Fibroblast of peridontal ligament (primary cell): ENCODE results near the gene NAT10.
"Not testable (repeated sequence)": the region's sequence is repeated elsewhere in the genome, so short reads cannot be mapped to it uniquely, and the experiment has no call there.

Experiments used
- DNase-seq: peaks from one replicate; pipeline ENCODE4 v3.0.0-alpha.2; 2010; ENCODE audit errors: extremely low read depth

NAT10 gene

GRCh38 chr11:34167961-34168360 is 62.5 kb downstream of the NAT10 start:
- no peak for DNase-seq

- peak; percentile 22 for DNase-seq
These were observed 63.4 kb downstream of the NAT10 start for GRCh38 chr11:34168642-34169420.

- no peak for DNase-seq
These were observed 64.3 kb downstream of the NAT10 start for GRCh38 chr11:34169686-34170085.

- DNase-seq = no peak
These were observed 67.6 kb downstream of the NAT10 start for GRCh38 chr11:34173050-34173449.

- peak; percentile 62 for DNase-seq
These were observed 69.1 kb downstream of the NAT10 start for GRCh38 chr11:34174412-34175041.

- no peak for DNase-seq
These were observed 70.0 kb downstream of the NAT10 start for GRCh38 chr11:34175284-34176019.

- DNase-seq = peak; percentile 8
These were observed 71.4 kb downstream of the NAT10 start for GRCh38 chr11:34176751-34177209.

- DNase-seq = no peak
These were observed 72.9 kb downstream of the NAT10 start for GRCh38 chr11:34178209-34178821.

GRCh38 chr11:34179026-34179675 is 73.7 kb downstream of the NAT10 start:
- DNase-seq = no peak

- DNase-seq = no peak
These were observed 74.8 kb downstream of the NAT10 start for GRCh38 chr11:34180040-34180813.

GRCh38 chr11:34180814-34181165 is 75.4 kb downstream of the NAT10 start:
- DNase-seq = not testable (repeated sequence)

- DNase-seq = no peak
These were observed 75.8 kb downstream of the NAT10 start for GRCh38 chr11:34181251-34181650.

- peak; percentile 44 for DNase-seq
These were observed 76.5 kb downstream of the NAT10 start for GRCh38 chr11:34181856-34182405.

GRCh38 chr11:34182425-34182824 is 77.0 kb downstream of the NAT10 start:
- peak; percentile 23 for DNase-seq

GRCh38 chr11:34182921-34183685 is 77.7 kb downstream of the NAT10 start:
- no peak for DNase-seq

GRCh38 chr11:34183848-34184391 is 78.5 kb downstream of the NAT10 start:
- no peak for DNase-seq

GRCh38 chr11:34184505-34185015 is 79.1 kb downstream of the NAT10 start:
- DNase-seq = no peak

- peak; percentile 42 for DNase-seq
These were observed 80.8 kb downstream of the NAT10 start for GRCh38 chr11:34185926-34186841.
